OCI-LY7 (cell line): ENCODE data around the gene GIMAP8. TPM values are rescaled to one million over a fixed set of nuclear protein-coding genes. Genes with fewer than 3 reads are reported as not detected.

Experiments
- BruUV-seq: library from RNA; stranded (reverse); fragments of 400-500 nt; replicated peaks from 2 replicates; lab custom pipeline; 2021; lab: Mats Ljungman, UMichigan
- CTCF ChIA-PET: fragments of 300-600 bp; sonication (Branson Sonifier 250); formaldehyde crosslinking; loops from one replicate; lab custom pipeline; 2022; ENCODE audit warnings: antibody characterized with exemption; ENCODE audit not compliant: unreplicated experiment; lab: Charles Lee
- POLR2A ChIA-PET: fragments of 300-600 bp; sonication (Branson Sonifier 250); formaldehyde crosslinking; loops from one replicate; lab custom pipeline; 2022; ENCODE audit warnings: antibody characterized with exemption; lab: Charles Lee
- DNase-seq: peaks from one replicate; pipeline ENCODE4 v3.0.0-alpha.2; 2015; ENCODE audit warnings: low spot score
- H2AFZ ChIP-seq: fragments of 200-600 bp; sonication (generic), shearing (Covaris generic); 2 replicates; pipeline ENCODE4 v1.6.1; 2014; ENCODE audit warnings: mild to moderate bottlenecking, antibody characterized with exemption, low read length, moderate library complexity
- H3K27ac ChIP-seq: fragments of 200-600 bp; sonication (generic); 2 replicates; pipeline ENCODE4 v1.5.1; 2014; ENCODE audit warnings: mixed run types, low read depth, mild to moderate bottlenecking, moderate library complexity, low read length, inconsistent platforms; ENCODE audit not compliant: poor library complexity, severe bottlenecking
- H3K36me3 ChIP-seq: fragments of 200-600 bp; sonication (generic); 2 replicates; pipeline ENCODE4 v1.6.1; 2014; ENCODE audit warnings: mild to moderate bottlenecking, antibody characterized with exemption, low read length, moderate library complexity, mixed read lengths; ENCODE audit not compliant: insufficient read depth
- H3K4me1 ChIP-seq: fragments of 200-600 bp; sonication (generic); 2 replicates; pipeline ENCODE4 v1.5.1; 2014; ENCODE audit warnings: mild to moderate bottlenecking, low read length; ENCODE audit not compliant: insufficient read depth, poor library complexity, severe bottlenecking
- H3K4me2 ChIP-seq: fragments of 200-600 bp; sonication (generic); 2 replicates; pipeline ENCODE4 v1.6.1; 2014; ENCODE audit warnings: mild to moderate bottlenecking, low read length
- H3K4me3 ChIP-seq: fragments of 200-600 bp; sonication (generic); 2 replicates; pipeline ENCODE4 v1.5.1; 2014; ENCODE audit warnings: mild to moderate bottlenecking, low read depth, low read length; ENCODE audit not compliant: poor library complexity, severe bottlenecking
- H3K79me2 ChIP-seq: fragments of 200-600 bp; sonication (generic); 2 replicates; pipeline ENCODE4 v1.6.1; 2016; ENCODE audit warnings: low read depth, mild to moderate bottlenecking, low read length, moderate library complexity, mixed read lengths; ENCODE audit not compliant: insufficient read depth
- H3K9me2 ChIP-seq: fragments of 200-600 bp; sonication (generic); 2 replicates; pipeline ENCODE4 v1.6.1; 2016; ENCODE audit warnings: mild to moderate bottlenecking, low read length, mixed read lengths; ENCODE audit not compliant: insufficient read depth
- H3K9me3 ChIP-seq: fragments of 200-600 bp; sonication (generic); 2 replicates; pipeline ENCODE4 v1.6.1; 2014; ENCODE audit warnings: mild to moderate bottlenecking, mixed run types, low read length, mixed read lengths
- H4K20me1 ChIP-seq: fragments of 200-600 bp; sonication (generic); 2 replicates; pipeline ENCODE4 v1.6.1; 2014; ENCODE audit warnings: mild to moderate bottlenecking, antibody characterized with exemption, low read length, moderate library complexity, mixed read lengths; ENCODE audit not compliant: insufficient read depth
- CTCF ChIP-seq: fragments of 200-600 bp; sonication (generic); conservative IDR thresholded peaks from 2 replicates; pipeline ENCODE4 v1.5.1; 2014; ENCODE audit warnings: mild to moderate bottlenecking, antibody characterized with exemption, low read length, moderate library complexity, mixed read lengths
- EZH2phosphoT487 ChIP-seq: fragments of 200-600 bp; sonication (generic); IDR thresholded peaks from 2 replicates; pipeline ENCODE4 v1.6.1; 2018; ENCODE audit warnings: low read depth, borderline replicate concordance, mild to moderate bottlenecking, mixed run types, antibody characterized with exemption, low read length, moderate library complexity, mixed read lengths
- intact Hi-C: fragments of 100-400 bp; cut with micrococcal nuclease; formaldehyde crosslinking; loops from one replicate; pipeline ENCODE4 v1.10.0; 2022; ENCODE audit not compliant: unreplicated experiment
- total RNA-seq, 2 experiments: library from RNA; depleted of rRNA in 1 of 2; stranded (reverse); fragments of >200 nt in 1 of 2; shearing (Covaris generic) in 1 of 2; gene quantifications; 2 replicates each; pipeline ENCODE4 v1.2.3, GENCODE V29; 2014 to 2022

Gene GIMAP8
- total RNA-seq, 2 experiments from 2014 or later, result not detected

GRCh38 chr7:150442811-150443210 lies 7.6 kb upstream of the GIMAP8 start:
- CTCF ChIA-PET, result no interaction called here
- no peaks in the 10 kb centered on the region for H3K79me2 ChIP-seq
- intact Hi-C loops, result no loop called here
- H2AFZ ChIP-seq, result no peak overlapping the region
- no peak overlapping the region for H3K27ac ChIP-seq
- POLR2A ChIA-PET, result no interaction called here
- no peaks in the 10 kb centered on the region for H3K9me3 ChIP-seq
- no peaks in the 10 kb centered on the region for H3K4me1 ChIP-seq
- no peak overlapping the region for H3K4me2 ChIP-seq
- TF ChIP-seq EZH2phosphoT487 (no peak), CTCF (no peak)
- H3K9me2 ChIP-seq, result no peaks in the 10 kb centered on the region
- BruUV-seq, result no TSS peak
- no peak overlapping the region for H3K4me3 ChIP-seq
- no peaks in the 10 kb centered on the region for H4K20me1 ChIP-seq
- no peaks in the 10 kb centered on the region for H3K36me3 ChIP-seq
- no peak for DNase-seq

GRCh38 chr7:150443793-150444540 lies 6.5 kb upstream of the GIMAP8 start:
- no peak overlapping the region for H2AFZ ChIP-seq
- no peak for DNase-seq
- H4K20me1 ChIP-seq, result no peaks in the 10 kb centered on the region
- intact Hi-C loops, result no loop called here
- H3K4me3 ChIP-seq, result no peak overlapping the region
- CTCF ChIA-PET, result no interaction called here
- no peaks in the 10 kb centered on the region for H3K36me3 ChIP-seq
- no peak overlapping the region for H3K27ac ChIP-seq
- H3K4me2 ChIP-seq, result no peak overlapping the region
- POLR2A ChIA-PET, result no interaction called here
- no peaks in the 10 kb centered on the region for H3K4me1 ChIP-seq
- H3K79me2 ChIP-seq, result no peaks in the 10 kb centered on the region
- H3K9me2 ChIP-seq, result no peaks in the 10 kb centered on the region
- H3K9me3 ChIP-seq, result no peaks in the 10 kb centered on the region
- TF ChIP-seq EZH2phosphoT487 (no peak), CTCF (no peak)
- no TSS peak for BruUV-seq

GRCh38 chr7:150444674-150445365 lies 5.6 kb upstream of the GIMAP8 start:
- CTCF ChIA-PET, result interaction anchor here (0.7 kb wide), 1 partner anchor 9 kb away, joined by 3 read pairs; no protein-coding TSS in a partner anchor
- Histone ChIP-seq H3K9me3 (no peaks in the 10 kb centered on the region), H3K4me3 (no peak overlapping the region), H4K20me1 (no peaks in the 10 kb centered on the region), H3K4me2 (no peak overlapping the region), H3K36me3 (no peaks in the 10 kb centered on the region), H3K4me1 (no peaks in the 10 kb centered on the region), H3K27ac (no peak overlapping the region), H2AFZ (no peak overlapping the region), H3K9me2 (no peaks in the 10 kb centered on the region), H3K79me2 (no peaks in the 10 kb centered on the region)
- POLR2A ChIA-PET, result no interaction called here
- no TSS peak for BruUV-seq
- intact Hi-C loops, result loop anchor here (5.0 kb wide), 2 partner anchors 117 to 312 kb away; no protein-coding TSS in a partner anchor
- TF ChIP-seq CTCF, result no peak
- no peak for TF ChIP-seq EZH2phosphoT487
- no peak for DNase-seq
